Stimulated activated CD8-positive, alpha-beta memory T cell treated with anti-CD3 and anti-CD28 coated beads, Interleukin-4, amount 100 ng/mL, for 4 hours (primary cell): ENCODE data around the gene CNOT11.
"Not testable (repeated sequence)": the region's sequence is repeated elsewhere in the genome, so short reads cannot be mapped to it uniquely, and the experiment has no call there.

ENCODE experiments used
- DNase-seq, 2 donors: peaks; one replicate each; pipeline ENCODE4 v3.0.0-alpha.2; 2020; ENCODE audit warnings: low read depth in 2 of 2, low spot score in 1 of 2

The CNOT11 gene

DNA sequence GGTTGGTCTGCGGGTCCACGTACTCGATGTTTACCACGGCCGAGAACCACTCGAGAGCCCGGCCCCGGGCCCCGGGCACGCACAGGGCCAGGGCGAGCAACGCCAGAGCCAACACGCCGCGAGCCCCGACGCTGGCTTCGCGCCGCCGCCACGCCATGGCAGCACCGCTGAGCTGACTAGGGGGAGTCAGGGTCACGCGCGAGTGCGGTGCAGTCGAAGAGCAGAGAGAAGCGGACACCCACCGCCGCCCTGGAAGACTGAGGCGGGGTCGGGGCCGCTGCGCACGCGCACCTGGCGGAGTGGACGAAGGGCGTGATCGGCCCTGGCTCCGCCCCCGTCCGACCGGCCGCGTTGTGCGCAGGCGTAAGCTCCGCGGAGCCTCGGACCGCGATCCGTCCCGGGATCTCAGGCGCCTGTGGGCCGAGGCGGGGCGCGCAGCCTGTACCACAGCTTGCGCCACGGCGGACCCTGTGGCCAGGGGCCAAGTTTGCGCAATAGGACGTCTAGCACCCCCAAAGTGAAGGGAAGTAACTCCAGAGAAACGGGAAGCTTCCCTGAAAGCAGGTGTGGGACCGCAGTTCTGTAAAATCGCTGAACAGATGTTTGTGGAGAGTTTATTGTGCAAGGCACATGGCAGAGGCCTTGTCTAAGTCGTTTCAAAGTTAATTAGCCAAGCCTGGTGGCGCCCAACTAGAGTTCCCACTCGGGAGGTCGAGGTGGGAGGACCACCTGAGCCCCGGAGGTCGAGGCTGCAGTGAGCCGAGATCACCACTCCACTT lies 55.9 kb downstream of the CNOT11 start, which contains the start of gene RNF149:
TSS of gene RNF149 (minus strand) at position 270 of the 779 bp plus-strand sequence. CDS start at position 157, 113 bp downstream.
- DNase-seq, result peak; percentile 83 to 85

- DNase-seq, result no peak
Observed at GRCh38 chr2:101310090-101310833, 57.6 kb downstream of the CNOT11 start.

GRCh38 chr2:101310834-101311695 lies 58.4 kb downstream of the CNOT11 start:
- DNase-seq, result no peak

DNA sequence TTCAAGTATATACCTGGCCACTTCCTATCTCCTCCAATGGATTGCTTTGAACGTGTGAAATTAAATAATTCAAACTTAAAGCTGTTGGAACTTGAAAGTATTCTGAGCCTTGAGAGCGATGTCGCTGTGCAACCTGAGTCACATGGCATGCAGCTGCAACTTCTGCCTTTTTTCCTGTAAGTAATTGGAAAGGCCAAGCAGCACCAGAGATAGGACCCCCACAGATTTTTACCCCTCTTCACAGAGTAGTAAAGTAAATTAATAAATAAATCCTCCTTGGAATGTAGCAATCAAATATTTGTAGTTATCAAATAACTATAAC lies 59.0 kb downstream of the CNOT11 start:
- no peak for DNase-seq

GRCh38 chr2:101316568-101316967 lies 63.9 kb downstream of the CNOT11 start:
- DNase-seq, result not testable (repeated sequence)
